ENCODE data around the gene PPP1R3E. TPM values are rescaled to one million over a fixed set of nuclear protein-coding genes. Genes with fewer than 3 reads are reported as not detected.

Gene PPP1R3E
- total and polyA plus RNA-seq, 11 donors, result 2.1 to 11.4 (median 5.6) TPM

GRCh38 chr14:23324993-23325392 is 22.3 kb upstream of the PPP1R3E start:
- no peaks in the 10 kb centered on the region for H3K9me3 ChIP-seq
- no peak for ATAC-seq
- no peak overlapping the region for H3K4me3 ChIP-seq
- H3K27me3 ChIP-seq, result no peaks in the 10 kb centered on the region
- DNase-seq, result no peak
- TF ChIP-seq POLR2A (IDR thresholded peaks at IDR 0.05) (no peak), CTCF (IDR thresholded peaks at IDR 0.05) (no peak)
- peaks cover 0 to 39% (median 33%) of the 10 kb centered on the region in 9 donors for H3K36me3 ChIP-seq
- no peak overlapping the region for H3K27ac ChIP-seq
- intact Hi-C loops (cut with DNase I), result loop anchor here in 9 of 10 donors (5.0 to 10.0 kb wide), 10 partner anchors 37 to 240 kb away; partner anchors contain the start of genes AP1G2 (in 5 of the 9), NGDN (in 4 of the 9), CMTM5 (in 2 of the 9) and THTPA (in 1 of the 9)
- H3K4me1 ChIP-seq, result peaks cover 4 to 29% (median 16%) of the 10 kb centered on the region in 12 donors
- 71 to 79% (median 76%) methylated on average over 7 of the region's 7 CpGs for WGBS, 4 donors

DNA sequence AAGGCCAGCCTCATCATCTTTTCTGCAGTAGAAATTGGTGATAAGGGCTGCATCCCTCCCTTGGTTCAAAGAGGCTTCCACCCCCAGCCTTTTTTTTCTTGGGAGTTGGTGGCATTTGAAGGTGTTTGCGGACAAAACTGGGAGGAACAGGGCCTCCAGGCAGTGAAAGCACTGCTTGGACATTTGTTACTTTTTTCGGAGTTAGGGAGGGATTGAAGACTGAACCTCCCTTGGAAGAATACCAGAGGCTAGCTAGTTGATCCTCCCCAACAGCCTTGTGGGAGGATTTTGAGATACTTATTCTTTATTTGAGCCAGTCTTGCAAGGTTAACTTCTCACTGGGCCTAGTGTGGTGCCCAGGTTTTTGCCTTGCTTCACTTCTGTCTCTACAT is 21.8 kb upstream of the PPP1R3E start:
- TF ChIP-seq CTCF (IDR thresholded peaks at IDR 0.05) (no peak), POLR2A (IDR thresholded peaks at IDR 0.05) (no peak)
- Histone ChIP-seq H3K36me3 (peaks cover 0 to 39% (median 33%) of the 10 kb centered on the region in 9 donors), H3K27me3 (no peaks in the 10 kb centered on the region), H3K4me3 (no peak overlapping the region), H3K27ac (no peak overlapping the region), H3K4me1 (peaks cover 4 to 29% (median 16%) of the 10 kb centered on the region in 12 donors), H3K9me3 (no peaks in the 10 kb centered on the region)
- 78 to 93% (median 85%) methylated on average over 2 of the region's 2 CpGs for WGBS, 4 donors
- ATAC-seq, result no peak
- DNase-seq, result no peak
- intact Hi-C loops (cut with DNase I), result loop anchor here in 7 of 10 donors (5.0 to 10.0 kb wide), 4 partner anchors 130 to 240 kb away; partner anchors contain the start of genes AP1G2 (in 5 of the 7), NGDN (in 2 of the 7), THTPA (in 1 of the 7) and ZFHX2 (in 1 of the 7)

DNA sequence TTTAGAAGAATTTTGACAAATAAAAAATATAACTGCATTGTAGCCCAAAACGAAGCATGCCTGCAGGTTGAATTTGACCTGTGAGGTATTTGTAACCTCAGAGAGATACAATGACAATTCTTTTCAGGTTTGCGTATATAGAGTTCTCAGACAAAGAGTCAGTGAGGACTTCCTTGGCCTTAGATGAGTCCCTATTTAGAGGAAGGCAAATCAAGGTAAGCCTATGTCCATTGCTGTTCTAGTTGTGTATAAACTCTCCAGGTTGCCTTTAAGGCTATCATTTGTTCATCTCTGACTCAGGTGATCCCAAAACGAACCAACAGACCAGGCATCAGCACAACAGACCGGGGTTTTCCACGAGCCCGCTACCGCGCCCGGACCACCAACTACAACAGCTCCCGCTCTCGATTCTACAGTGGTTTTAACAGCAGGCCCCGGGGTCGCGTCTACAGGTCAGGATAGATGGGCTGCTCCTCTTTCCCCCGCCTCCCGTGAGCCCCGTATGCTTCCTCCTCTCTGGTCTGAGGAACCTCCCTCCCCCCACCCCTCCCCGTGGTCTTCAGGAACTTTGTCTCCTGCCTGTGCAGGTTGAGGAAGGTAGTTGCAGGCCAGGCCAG is 21.3 kb upstream of the PPP1R3E start:
- H3K4me3 ChIP-seq, result no peak overlapping the region
- intact Hi-C loops (cut with DNase I), result loop anchor here in 7 of 10 donors (5.0 to 10.0 kb wide), 4 partner anchors 131 to 241 kb away; partner anchors contain the start of genes AP1G2 (in 5 of the 7), NGDN (in 2 of the 7), THTPA (in 1 of the 7) and ZFHX2 (in 1 of the 7)
- WGBS, 4 donors, result 85 to 89% (median 86%) methylated on average over 18 of the region's 18 CpGs
- H3K27me3 ChIP-seq, result no peaks in the 10 kb centered on the region
- peaks cover 0 to 39% (median 33%) of the 10 kb centered on the region in 9 donors for H3K36me3 ChIP-seq
- peaks cover 4 to 29% (median 16%) of the 10 kb centered on the region in 12 donors for H3K4me1 ChIP-seq
- H3K9me3 ChIP-seq, result no peaks in the 10 kb centered on the region
- no peak for ATAC-seq
- no peak overlapping the region for H3K27ac ChIP-seq
- no peak for DNase-seq
- no peak for TF ChIP-seq CTCF (IDR thresholded peaks at IDR 0.05)
- no peak for TF ChIP-seq POLR2A (IDR thresholded peaks at IDR 0.05)

All from heart left ventricle (tissue), 16 donors.